Inflammatory macrophage treated with lipopolysaccharide for 4 hours (primary cell): Measurements from ENCODE around the gene DNAJB8.

Source experiments
- DNase-seq: peaks from one replicate; pipeline ENCODE4 v3.0.0-alpha.2; 2020

DNAJB8 gene

GRCh38 chr3:128482666-128483656 lies 16.3 kb upstream of the DNAJB8 start:
- DNase-seq, result no peak

DNA sequence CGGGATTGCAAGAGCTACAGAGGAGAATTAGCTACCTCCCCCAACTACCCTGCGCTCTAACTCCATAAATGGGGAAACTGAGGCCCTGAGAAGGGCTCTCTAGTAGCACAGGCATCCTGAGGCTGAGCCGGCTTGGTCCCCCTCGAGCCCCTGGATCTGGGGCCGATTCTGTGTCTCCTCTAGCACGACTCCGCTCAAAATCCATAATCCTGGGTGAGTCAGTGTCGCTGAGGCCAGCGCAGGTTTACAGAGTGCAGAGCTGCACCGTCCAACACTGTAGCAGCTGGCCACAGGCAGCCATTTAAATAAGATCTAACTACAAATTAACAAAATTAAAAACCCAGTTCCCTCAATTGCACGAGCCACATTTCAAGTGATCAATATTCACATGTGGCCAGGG lies 15.5 kb upstream of the DNAJB8 start:
- no peak for DNase-seq

- no peak for DNase-seq
Observed at GRCh38 chr3:128481438-128481942, 14.8 kb upstream of the DNAJB8 start.

GRCh38 chr3:128480717-128481437 lies 14.2 kb upstream of the DNAJB8 start:
- DNase-seq, result no peak

GRCh38 chr3:128480278-128480677 lies 13.6 kb upstream of the DNAJB8 start:
- no peak for DNase-seq

DNA sequence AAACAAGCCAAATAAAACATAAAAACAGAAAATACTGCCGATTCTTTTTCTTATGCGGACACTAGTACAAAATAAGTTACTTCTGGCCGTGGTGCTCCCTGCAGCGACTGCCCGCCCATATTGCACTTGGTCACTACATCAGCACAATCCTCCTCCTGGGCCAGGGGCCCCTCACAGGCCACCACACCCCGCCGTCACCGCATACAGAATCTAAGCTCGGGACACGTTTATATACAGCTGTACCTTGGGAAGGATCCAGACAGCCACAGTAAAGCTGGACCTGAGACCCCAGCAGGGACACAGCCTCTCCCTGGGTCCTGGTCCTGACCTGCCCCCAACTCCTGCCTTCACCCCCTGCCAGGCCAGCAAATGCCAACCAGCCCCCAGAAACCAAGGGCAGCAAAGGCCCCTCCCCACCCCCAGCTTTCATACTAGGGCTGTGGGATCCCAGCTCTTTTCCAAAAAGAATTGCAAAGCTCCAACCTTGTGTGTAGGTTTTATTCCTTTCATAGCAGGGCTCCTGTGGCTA lies 12.9 kb upstream of the DNAJB8 start:
- no peak for DNase-seq

- no peak for DNase-seq
Observed at GRCh38 chr3:128478576-128479506, 12.2 kb upstream of the DNAJB8 start.

- DNase-seq, result no peak
Observed at GRCh38 chr3:128476659-128477058, 10.0 kb upstream of the DNAJB8 start.

DNA sequence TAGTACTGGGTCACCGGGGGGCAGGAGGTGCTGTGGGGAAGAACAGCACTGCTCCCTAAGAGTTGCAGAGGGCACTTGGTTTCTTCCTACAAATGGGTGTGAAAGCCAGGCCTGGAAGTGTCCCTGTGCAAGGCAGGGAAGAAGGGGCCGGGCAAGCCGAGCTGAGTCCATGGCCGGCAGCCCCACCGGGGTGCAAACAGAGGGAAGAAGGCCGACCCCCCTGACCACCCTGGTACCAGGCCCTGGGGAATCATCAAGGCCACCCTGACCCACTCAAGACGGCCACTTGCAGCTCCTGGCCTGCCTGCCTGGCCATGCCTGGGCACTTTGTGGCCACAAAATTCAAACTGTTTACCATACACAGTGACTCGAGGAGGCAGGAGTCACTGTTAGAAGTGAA lies 8.7 kb upstream of the DNAJB8 start:
- no peak for DNase-seq

- DNase-seq, result no peak
Observed at GRCh38 chr3:128473737-128474136, 7.0 kb upstream of the DNAJB8 start.

GRCh38 chr3:128473180-128473519 lies 6.5 kb upstream of the DNAJB8 start:
- DNase-seq, result no peak

DNA sequence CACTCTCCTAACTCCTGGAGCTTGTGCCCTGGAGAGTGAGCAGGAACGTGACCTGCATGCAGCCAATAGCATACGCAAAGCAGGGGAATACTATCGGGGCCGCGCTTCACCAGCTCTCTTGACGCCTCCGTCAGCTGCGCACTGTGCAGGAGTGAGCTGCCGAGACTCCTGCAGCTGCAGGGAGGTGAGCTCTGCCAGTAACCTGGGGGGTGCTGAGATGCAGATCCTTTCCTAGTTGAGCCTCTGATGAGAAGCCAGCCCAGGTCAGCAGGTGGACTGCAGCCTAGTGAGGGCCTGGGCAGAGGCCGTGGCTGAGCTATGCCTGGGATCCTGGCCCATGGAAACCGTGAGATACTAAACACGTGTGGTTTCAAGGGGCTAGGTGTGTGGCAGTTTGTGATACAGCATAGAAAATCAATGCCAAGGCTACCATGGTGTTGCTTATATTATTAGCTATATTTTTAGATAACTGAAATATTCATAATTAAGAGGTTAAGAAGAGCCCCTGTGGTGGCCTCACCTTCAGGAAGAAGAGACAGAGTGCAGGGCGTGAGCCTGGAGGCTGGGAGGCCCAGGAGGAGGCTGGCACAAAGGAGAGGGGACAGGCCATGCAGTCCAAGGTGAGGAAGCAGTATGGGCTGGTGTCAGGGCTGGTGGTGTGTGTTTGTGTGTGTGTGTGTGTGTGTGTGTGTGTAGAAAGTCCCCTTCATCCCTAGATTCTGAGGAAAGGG lies 5.9 kb upstream of the DNAJB8 start:
- no peak for DNase-seq

DNA sequence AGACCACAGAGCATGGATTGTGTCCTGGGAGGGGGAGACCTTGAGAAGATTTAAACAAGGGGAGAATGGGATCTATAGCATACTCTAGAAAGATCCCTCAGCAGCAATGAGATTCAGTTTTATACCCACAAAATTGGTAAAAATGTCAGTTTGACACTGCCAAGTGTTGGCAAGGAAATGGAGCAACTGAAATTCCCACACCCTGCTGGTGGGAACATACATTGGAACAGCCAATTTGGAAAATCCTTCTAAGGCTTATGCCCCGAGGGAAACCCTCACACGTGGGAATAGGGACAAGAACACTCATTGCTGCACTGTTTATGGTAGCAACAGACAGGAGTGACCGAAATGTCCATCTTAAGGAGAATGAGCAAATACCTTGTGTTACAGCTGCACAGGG lies 5.0 kb upstream of the DNAJB8 start:
- no peak for DNase-seq

GRCh38 chr3:128471110-128471509 lies 4.4 kb upstream of the DNAJB8 start:
- DNase-seq, result no peak

- no peak for DNase-seq
Observed at GRCh38 chr3:128470134-128470899, 3.6 kb upstream of the DNAJB8 start.

- no peak for DNase-seq
Observed at GRCh38 chr3:128469556-128469955, 2.9 kb upstream of the DNAJB8 start.

DNA sequence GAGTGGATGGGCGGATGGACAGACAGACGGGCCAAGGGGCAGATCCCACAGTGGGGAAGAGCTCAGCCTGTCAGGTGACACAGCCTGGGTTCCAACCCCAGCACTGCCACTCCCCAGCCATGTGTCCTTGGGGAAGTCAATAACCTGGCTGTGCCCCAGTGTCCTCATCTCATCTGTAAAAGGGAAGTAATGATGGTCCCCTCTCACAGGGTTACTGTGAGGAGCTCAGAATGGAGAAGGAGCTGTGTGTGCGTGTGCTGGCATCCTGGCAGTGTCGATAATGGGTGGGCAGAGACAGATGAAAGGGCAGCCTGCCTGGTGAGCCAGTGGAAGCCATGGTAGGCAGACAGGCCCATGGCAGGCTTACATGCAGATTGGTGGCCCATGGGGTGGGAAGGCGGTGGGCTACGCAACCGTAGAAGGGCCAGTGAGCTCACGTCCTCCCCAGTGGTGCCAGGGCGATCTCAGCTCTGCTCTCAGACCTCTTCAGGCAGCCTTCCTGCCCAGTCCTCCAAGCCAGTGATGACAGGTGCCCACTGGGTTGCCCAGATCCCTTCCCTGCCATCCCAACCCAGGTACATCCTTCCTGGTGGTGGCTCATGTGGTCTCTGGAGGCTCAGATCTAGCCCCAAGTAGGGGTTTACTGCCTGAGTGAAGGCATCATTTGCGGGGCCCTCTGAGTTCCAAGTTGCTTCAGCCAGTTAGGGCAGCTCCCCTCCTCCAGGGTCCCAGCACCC lies 2.3 kb upstream of the DNAJB8 start:
- DNase-seq, result no peak

DNA sequence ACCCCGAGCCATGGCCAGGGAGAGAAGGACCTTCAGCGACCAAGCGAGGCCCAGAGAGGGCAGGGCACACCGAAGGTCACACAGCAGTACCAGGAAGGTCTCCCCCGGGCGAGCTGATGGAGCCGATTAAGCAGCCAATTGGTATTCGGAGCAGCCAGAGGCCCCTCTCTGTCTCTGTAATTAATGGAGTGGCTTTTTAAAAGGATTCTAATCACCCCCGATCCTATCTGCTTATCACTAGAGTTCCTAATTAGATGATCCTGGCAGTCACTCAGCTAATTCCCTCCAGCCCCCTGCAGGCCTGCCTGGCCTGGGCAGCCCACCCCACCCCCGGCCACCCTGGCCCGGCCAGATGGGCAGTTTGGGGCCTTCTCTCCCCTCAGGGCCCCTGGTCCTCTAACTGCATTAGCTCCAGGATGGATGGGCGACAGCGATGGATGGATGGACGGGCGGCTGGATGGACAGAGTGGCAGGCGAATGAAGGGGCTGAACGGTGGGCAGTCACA lies 1.6 kb upstream of the DNAJB8 start:
- DNase-seq, result no peak

- DNase-seq, result no peak
Observed at GRCh38 chr3:128464702-128465101, 2.0 kb downstream of the DNAJB8 start.

DNA sequence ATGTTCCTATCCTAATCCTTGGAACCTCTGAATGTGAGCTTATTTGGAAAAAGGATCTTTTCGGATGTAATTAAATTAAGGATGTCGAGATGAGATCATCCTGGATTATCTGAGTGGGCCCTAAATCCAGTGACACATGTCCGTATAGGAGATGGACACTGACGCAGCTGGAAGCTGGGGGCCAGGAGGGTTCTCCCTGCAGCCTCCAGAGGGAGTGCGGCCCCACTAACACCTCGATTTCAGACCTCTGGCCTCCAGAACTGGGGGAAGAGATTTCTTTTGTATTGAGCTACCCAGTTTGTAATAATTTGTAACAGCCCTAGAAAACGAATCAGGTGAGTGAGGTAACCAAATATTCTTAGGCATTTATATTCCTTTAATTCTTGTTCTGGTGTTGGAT lies 2.5 kb downstream of the DNAJB8 start:
- no peak for DNase-seq
